NCI-H69 (cell line): Measurements from ENCODE around the gene HUWE1.
"Not testable (repeated sequence)": the region's sequence is repeated elsewhere in the genome, so short reads cannot be mapped to it uniquely, and the experiment has no call there.

ENCODE experiments used
- DNase-seq: peaks from one replicate; lab custom pipeline; 2025; lab: John Stamatoyannopoulos, UW

HUWE1 gene

GRCh38 chrX:53511322-53511721 is 175.2 kb downstream of the HUWE1 start:
- DNase-seq, result no peak

- DNase-seq, result not testable (repeated sequence)
These were observed 182.5 kb downstream of the HUWE1 start for GRCh38 chrX:53504035-53504434.

DNA sequence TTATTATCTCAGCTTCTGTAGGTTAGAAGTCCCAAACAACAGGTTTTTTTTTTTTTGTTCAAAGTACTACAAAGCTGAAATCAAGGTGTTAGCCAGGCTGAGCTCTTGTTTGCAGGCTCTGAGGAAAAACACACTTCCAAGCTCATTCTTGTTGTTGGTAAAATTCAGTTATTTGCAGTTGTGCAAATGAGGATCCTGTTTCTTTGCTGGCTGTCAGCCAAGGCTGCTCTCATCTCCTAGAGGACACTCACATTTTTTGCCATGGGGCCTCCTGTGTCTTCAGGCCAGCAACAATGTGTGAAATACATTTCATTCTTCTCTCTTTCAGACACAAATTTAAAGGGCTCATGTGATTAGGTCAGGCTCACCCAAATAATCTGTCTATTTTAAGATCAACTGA is 192.1 kb downstream of the HUWE1 start:
- peak; percentile 70 for DNase-seq

GRCh38 chrX:53486285-53486684 is 200.2 kb downstream of the HUWE1 start:
- DNase-seq, result no peak

DNA sequence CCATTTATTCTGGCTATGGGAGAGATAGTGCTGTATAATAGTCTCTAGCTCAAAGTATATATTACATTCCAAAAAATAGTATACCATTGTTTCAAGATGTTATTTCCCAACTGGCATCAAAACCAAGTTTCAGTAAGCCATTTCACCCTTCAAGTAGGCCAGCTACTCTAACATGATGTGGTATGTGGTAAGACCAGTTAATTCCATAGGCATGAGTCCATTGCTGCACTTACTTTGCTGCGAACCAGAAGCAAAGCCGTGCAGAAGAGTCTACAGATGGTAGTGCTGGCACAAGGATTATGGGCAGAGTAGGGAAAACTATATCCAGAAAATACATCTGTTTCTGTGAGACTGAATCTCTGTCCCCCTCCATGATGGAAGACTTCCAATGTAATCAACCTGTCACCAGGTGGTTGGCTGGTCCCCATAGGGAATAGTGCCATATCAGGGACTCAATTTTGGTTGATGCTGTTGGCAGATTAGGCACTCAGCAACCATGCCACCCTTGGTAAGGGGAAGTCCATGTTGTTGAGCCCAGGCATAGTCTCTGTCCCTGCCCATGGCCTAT is 202.6 kb downstream of the HUWE1 start:
- DNase-seq, result no peak

GRCh38 chrX:53483416-53483815 is 203.1 kb downstream of the HUWE1 start:
- DNase-seq, result no peak
